Measurements from ENCODE around the gene ASIP. TPM values are rescaled to one million over a fixed set of nuclear protein-coding genes. Genes with fewer than 3 reads are reported as not detected.
"Not testable (repeated sequence)": the region's sequence is repeated elsewhere in the genome, so short reads cannot be mapped to it uniquely, and the experiment has no call there.

The ASIP gene
- total RNA-seq, 1 experiment from 2014 or later = not detected

- H3K27me3 ChIP-seq, H3K4me3 ChIP-seq, DNase-seq, H3K9me3 ChIP-seq: not testable (repeated sequence)
- peaks cover 51% of the 10 kb centered on the region for H3K36me3 ChIP-seq
Measured at GRCh38 chr20:34298294-34298784, 57.1 kb downstream of the ASIP start.

GRCh38 chr20:34299556-34300255 is 58.5 kb downstream of the ASIP start:
- H3K36me3 ChIP-seq = peaks cover 40% of the 10 kb centered on the region
- no peaks in the 10 kb centered on the region for H3K9me3 ChIP-seq
- no peak for DNase-seq
- H3K27me3 ChIP-seq = no peaks in the 10 kb centered on the region
- no peak overlapping the region for H3K4me3 ChIP-seq

GRCh38 chr20:34300256-34300806 is 59.1 kb downstream of the ASIP start:
- no peak overlapping the region for H3K4me3 ChIP-seq
- no peaks in the 10 kb centered on the region for H3K9me3 ChIP-seq
- H3K27me3 ChIP-seq = no peaks in the 10 kb centered on the region
- no peak for DNase-seq
- H3K36me3 ChIP-seq = peaks cover 37% of the 10 kb centered on the region

GRCh38 chr20:34300809-34301586 is 59.8 kb downstream of the ASIP start:
- no peaks in the 10 kb centered on the region for H3K9me3 ChIP-seq
- no peaks in the 10 kb centered on the region for H3K27me3 ChIP-seq
- peaks cover 32% of the 10 kb centered on the region for H3K36me3 ChIP-seq
- H3K4me3 ChIP-seq = peak overlapping the region; percentile 92; the same call in 1 of the 2 replicates
- DNase-seq = no peak

GRCh38 chr20:34301587-34302311 is 60.5 kb downstream of the ASIP start:
- Histone ChIP-seq H3K4me3 (peak overlapping the region; percentile 92), H3K9me3 (no peaks in the 10 kb centered on the region), H3K27me3 (no peaks in the 10 kb centered on the region), H3K36me3 (peaks cover 28% of the 10 kb centered on the region)
- DNase-seq = no peak

GRCh38 chr20:34302312-34302722 is 61.1 kb downstream of the ASIP start:
- peak; percentile 9 for DNase-seq
- no peaks in the 10 kb centered on the region for H3K27me3 ChIP-seq
- H3K36me3 ChIP-seq = peaks cover 28% of the 10 kb centered on the region
- H3K9me3 ChIP-seq = no peaks in the 10 kb centered on the region
- H3K4me3 ChIP-seq = peak overlapping the region; percentile 92

- no peaks in the 10 kb centered on the region for H3K9me3 ChIP-seq
- H3K36me3 ChIP-seq = peaks cover 28% of the 10 kb centered on the region
- DNase-seq = peak; percentile 99
- H3K4me3 ChIP-seq = peak within 1 kb of the TSS; percentile 92
- H3K27me3 ChIP-seq = no peaks in the 10 kb centered on the region
Measured at GRCh38 chr20:34302723-34303533, 61.7 kb downstream of the ASIP start, which contains the start of gene AHCY. TSS of gene AHCY (minus strand) at chr20:34303355. CDS start at chr20:34303270, 85 bp downstream.

GRCh38 chr20:34305333-34306230 is 64.4 kb downstream of the ASIP start:
- Histone ChIP-seq H3K4me3 (no peak overlapping the region), H3K36me3 (peaks cover 13% of the 10 kb centered on the region; the same call in 1 of the 2 replicates), H3K27me3 (no peaks in the 10 kb centered on the region), H3K9me3 (no peaks in the 10 kb centered on the region)
- DNase-seq = no peak

GRCh38 chr20:34309691-34310090 is 68.5 kb downstream of the ASIP start:
- Histone ChIP-seq H3K27me3 (no peaks in the 10 kb centered on the region), H3K4me3 (no peak overlapping the region), H3K36me3 (no peaks in the 10 kb centered on the region), H3K9me3 (no peaks in the 10 kb centered on the region)
- no peak for DNase-seq

GRCh38 chr20:34310481-34311117 is 69.4 kb downstream of the ASIP start:
- no peaks in the 10 kb centered on the region for H3K36me3 ChIP-seq
- H3K27me3 ChIP-seq = no peaks in the 10 kb centered on the region
- no peak for DNase-seq
- no peaks in the 10 kb centered on the region for H3K9me3 ChIP-seq
- H3K4me3 ChIP-seq = no peak overlapping the region

GRCh38 chr20:34311118-34312023 is 70.1 kb downstream of the ASIP start:
- Histone ChIP-seq H3K9me3 (no peaks in the 10 kb centered on the region), H3K4me3 (no peak overlapping the region), H3K36me3 (no peaks in the 10 kb centered on the region), H3K27me3 (no peaks in the 10 kb centered on the region)
- DNase-seq = no peak

- no peaks in the 10 kb centered on the region for H3K9me3 ChIP-seq
Measured at GRCh38 chr20:34312024-34312460, 70.8 kb downstream of the ASIP start.

GRCh38 chr20:34312544-34313217 is 71.5 kb downstream of the ASIP start:
- H3K4me3 ChIP-seq = peak overlapping the region; percentile 36
- DNase-seq = peak; percentile 79
- no peaks in the 10 kb centered on the region for H3K36me3 ChIP-seq
- no peaks in the 10 kb centered on the region for H3K9me3 ChIP-seq
- H3K27me3 ChIP-seq = no peaks in the 10 kb centered on the region

More at GRCh38 chr20:34312024-34312460, 70.8 kb downstream of the ASIP start:
- Histone ChIP-seq H3K36me3 (no peaks in the 10 kb centered on the region), H3K27me3 (no peaks in the 10 kb centered on the region), H3K4me3 (no peak overlapping the region)
- no peak for DNase-seq

Measured in MG63 (cell line).